IPS DF 19.7 (cell line): ENCODE results near the gene PPP1R12A.
"Not testable (repeated sequence)": the region's sequence is repeated elsewhere in the genome, so short reads cannot be mapped to it uniquely, and the experiment has no call there.

ENCODE experiments used
- DNase-seq: peaks from one replicate; pipeline ENCODE4 v3.0.0-alpha.2; 2013; ENCODE audit warnings: low read depth, low spot score

The PPP1R12A gene

DNA sequence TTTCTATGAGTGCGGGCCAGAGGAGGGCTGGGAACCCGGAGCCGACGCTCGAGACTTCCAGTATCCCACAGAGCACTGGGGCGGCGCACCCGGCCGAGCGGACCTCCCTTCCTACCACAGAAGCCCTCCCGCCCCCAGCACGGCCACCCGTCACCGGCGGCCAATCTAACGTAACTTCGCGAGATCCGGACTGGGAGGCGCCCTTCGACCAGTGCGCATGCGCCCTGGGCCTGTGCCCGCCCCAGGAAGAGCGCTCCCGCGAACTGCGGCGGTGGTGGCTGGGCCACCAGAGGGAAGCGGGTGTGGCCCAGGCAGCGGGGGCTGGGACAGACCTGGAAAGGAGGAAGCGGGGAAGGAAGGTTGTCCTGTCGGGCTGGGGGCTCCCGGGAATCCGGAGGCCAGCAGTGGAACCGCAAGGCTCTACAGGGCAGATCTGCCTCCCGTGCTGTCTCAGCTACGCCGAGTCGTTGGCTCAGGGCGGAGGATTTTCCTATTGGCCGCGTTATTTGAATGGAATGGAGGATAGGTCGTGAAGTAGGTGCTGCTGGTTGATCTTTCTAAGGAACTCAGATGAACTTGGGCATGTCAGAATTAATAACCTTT is at the start of gene PPP1R12A:
Gene PPP1R12A (minus strand): TSS at position 77 of the 603 bp plus-strand sequence. CDS start 166 bp downstream, outside the sequence.
- DNase-seq, result peak; percentile 70

- DNase-seq, result no peak
These were observed 49.2 kb upstream of the PPP1R12A start for GRCh38 chr12:79983986-79984620.

- no peak for DNase-seq
These were observed 48.6 kb upstream of the PPP1R12A start for GRCh38 chr12:79983492-79983891.

GRCh38 chr12:79982086-79983062 is 47.5 kb upstream of the PPP1R12A start:
- no peak for DNase-seq

DNA sequence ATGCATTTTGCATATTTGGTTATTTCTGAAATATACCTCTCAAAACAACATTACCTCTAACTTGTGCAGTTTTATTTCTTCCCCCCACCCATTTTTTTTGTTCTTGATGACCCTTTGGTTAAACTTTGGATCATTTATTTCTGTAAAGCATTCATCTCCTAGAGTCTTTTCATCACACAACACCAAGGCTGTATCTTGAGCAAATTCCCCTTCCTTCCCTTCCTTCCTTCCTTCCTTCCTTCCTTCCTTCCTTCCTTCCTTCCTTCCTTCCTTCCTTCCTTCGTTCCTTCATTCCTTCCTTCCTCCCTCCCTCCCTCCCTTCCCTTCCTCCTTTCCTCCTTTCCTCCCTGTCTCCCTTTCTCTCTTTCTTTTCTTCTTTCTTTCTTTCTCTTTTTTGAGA is 43.8 kb upstream of the PPP1R12A start:
- no peak for DNase-seq

GRCh38 chr12:79977856-79978460 is 43.1 kb upstream of the PPP1R12A start:
- DNase-seq, result not testable (repeated sequence)

DNA sequence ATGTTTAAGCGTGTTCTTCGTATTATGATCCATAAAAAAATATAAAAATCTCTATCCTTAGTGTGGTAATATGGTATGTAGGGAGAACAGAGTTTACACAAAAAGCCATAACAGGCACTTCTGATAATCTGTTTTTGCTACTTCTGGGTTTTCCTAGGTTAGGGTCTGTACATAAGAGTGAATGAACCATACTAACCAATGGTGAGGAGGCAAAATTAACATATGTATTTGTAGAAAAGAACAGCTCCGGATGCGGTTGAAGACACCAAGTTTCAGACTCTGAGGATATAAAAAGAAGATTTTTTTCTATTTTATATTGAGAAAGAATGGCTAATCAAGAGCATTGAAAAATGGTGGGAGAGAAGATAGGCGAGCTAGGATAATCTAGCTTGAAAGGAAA is 40.2 kb upstream of the PPP1R12A start:
- no peak for DNase-seq

DNA sequence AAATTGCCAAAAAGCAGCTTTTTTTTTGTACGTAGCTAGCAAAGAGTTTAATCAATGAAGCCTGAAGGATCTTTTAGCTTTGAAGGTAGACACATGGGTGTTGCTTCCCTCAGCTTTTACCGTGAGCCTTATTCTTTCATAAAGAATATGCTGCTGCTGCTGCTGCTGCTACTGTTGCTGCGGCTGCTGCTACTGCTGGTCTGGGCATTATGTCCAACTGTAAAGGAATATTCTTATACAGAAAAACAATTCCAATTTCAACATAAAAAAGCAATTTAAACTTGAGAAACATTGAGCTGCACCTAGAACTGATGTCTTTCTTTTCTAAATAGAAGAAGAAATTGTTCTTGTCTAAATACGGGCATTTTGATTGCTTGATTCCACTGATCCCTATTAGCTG is 38.9 kb upstream of the PPP1R12A start:
- DNase-seq, result no peak

GRCh38 chr12:79964100-79964627 is 29.3 kb upstream of the PPP1R12A start:
- no peak for DNase-seq

GRCh38 chr12:79961411-79961810 is 26.5 kb upstream of the PPP1R12A start:
- no peak for DNase-seq

DNA sequence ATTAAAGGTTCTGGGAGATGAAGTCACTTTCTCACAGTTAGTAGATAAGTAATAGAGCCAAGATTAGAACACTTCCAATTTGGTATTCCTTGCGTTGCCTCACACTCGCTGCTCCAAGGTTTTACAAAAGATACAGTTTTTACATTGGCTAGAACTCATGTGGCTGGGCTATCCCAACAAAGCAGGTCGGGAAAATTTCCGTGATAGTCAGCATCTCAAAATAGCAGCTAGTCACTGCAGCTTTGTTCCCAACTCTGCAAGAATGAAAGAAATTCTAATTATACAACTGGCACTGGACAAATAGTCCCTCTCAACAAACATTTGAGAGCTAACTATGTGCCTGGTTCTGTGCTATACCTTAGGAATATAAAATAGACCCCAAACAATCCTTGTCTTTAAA is 24.6 kb upstream of the PPP1R12A start:
- no peak for DNase-seq

DNA sequence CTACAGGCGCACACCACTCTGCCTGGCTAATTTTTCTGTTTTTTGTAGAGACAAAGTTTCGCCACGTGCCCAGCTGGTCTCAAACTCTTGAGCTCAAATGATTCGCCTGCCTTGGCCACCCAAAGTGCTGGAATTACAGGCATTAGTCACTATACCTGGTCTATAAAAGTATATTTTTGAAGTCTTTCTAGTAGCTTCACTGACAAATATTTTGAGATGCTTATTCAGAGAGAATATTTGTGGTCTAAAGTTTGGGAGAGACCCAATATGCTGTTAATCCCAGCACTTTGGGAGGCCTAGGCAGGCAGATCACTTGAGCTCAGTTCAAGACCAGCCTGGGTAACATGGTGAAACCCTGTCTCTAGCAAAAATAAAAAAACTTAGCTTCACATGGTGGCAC is 22.0 kb upstream of the PPP1R12A start:
- no peak for DNase-seq

DNA sequence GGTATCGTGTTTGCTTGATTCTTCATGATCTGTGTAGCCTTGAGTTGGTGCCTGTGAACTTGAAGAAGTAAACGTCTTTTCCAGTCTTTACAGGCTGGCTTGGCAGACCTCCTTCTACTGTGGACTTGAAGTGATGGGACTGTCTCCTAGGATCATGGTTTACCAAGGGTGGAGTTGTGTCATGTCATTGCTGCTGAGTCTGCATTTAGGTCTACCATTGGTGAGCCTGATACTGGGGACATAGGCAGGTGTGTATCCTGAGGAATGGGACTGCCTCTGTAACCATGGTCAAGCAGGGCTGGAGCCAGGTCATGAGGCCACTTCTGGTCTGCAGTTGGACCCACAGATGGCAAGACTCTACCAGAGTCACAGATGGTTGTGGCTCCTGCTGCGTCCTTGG is 20.7 kb upstream of the PPP1R12A start:
- DNase-seq, result no peak

GRCh38 chr12:79954037-79954610 is 19.2 kb upstream of the PPP1R12A start:
- no peak for DNase-seq

- DNase-seq, result no peak
These were observed 14.2 kb upstream of the PPP1R12A start for GRCh38 chr12:79949098-79949497.

DNA sequence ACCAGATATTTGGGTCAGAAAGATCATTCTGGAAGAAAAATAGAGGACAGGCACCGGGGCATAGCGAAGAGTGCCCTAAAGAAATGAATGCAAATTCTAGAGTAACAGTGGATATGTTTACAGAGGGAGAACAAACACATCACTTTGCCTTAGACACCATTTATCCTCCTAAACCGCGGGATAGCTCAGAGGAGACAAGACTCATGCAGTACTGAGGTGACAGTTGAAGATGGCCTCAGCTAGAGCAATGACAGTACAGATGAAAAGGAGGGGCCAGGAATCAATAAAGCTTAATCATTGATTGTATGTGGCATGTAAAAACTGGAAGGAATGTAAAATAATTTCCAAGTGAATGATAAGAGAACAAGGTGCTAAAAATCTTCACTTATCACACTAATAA is 10.5 kb upstream of the PPP1R12A start:
- DNase-seq, result no peak

GRCh38 chr12:79944565-79944964 is 9.7 kb upstream of the PPP1R12A start:
- DNase-seq, result no peak

- not testable (repeated sequence) for DNase-seq
These were observed 7.9 kb upstream of the PPP1R12A start for GRCh38 chr12:79942846-79943245.

DNA sequence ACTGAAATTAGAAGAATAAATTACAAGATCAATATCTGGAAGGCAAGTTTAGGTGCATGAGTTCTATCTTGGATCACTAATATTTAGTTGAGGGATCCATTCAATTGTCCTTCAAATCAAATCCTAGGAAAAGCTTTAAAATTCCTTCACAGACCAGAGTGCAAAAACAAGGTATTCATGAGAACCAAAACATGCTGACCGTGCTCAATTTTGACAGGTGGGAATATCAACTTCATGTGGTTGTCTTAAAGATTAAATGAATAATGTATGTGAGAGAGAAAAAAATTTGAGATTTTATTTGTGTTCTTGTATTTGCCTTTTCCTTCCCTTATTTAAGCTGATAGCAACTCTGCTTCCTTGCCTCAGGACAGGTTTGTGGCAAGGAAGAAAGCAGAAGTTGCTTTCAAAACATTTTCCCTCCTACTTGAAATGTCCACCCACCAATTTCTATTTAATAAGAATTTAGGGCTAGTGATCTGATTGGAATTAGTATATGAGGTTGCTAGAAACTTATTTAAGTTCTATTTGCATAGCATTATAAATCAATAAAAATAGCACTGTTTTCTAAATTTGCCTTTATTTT is 4.9 kb upstream of the PPP1R12A start:
- DNase-seq, result no peak

GRCh38 chr12:79938843-79939242 is 3.9 kb upstream of the PPP1R12A start:
- DNase-seq, result no peak

- no peak for DNase-seq
These were observed 1.8 kb upstream of the PPP1R12A start for GRCh38 chr12:79936670-79937069.
